Panc1 (cell line): ENCODE data around the gene GRIA3.

Experiments used
- CTCF ChIP-seq: fragments of 450-650 bp; IDR thresholded peaks from 2 replicates; pipeline ENCODE4 v1.5.1; 2017; ENCODE audit warnings: mild to moderate bottlenecking
- POLR2AphosphoS5 ChIP-seq: IDR thresholded peaks from 2 replicates; pipeline ENCODE4 v1.6.1; 2012; ENCODE audit warnings: mild to moderate bottlenecking, low read depth, low read length, moderate library complexity
- REST ChIP-seq, 2 experiments: IDR thresholded peaks; 2 replicates each; pipeline ENCODE4 v1.6.1; 2011 to 2012; ENCODE audit warnings: low read depth in 2 of 2, control low read depth in 1 of 2, low read length in 1 of 2, mild to moderate bottlenecking in 1 of 2, moderate library complexity in 1 of 2; ENCODE audit not compliant: insufficient read depth in 1 of 2
- SIN3A ChIP-seq: IDR thresholded peaks from 2 replicates; pipeline ENCODE4 v1.6.1; 2012; ENCODE audit warnings: low read depth, mild to moderate bottlenecking, low read length, moderate library complexity, borderline replicate concordance; ENCODE audit not compliant: insufficient read depth

DNA sequence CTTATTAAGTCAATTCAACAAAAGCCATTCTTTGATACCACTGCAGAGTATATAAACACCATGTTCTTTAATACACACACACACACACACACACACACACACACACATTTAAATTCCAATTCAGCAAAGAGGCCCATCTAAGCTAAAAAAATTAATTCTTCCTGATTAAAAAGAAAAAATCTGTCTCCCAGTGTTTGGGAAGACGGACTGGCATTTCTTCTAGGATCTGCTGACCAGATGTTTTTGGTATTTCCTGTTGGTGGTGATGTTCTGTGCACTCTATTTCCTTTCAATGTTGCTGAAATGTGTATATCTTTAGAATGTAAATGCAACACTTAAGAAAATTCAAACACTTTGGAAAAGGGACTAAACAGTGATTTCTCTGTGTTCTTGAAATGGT is 304.9 kb downstream of the GRIA3 start:
- TF ChIP-seq CTCF (no peak), POLR2AphosphoS5 (no peak), REST (IDR thresholded peaks at IDR 0.05; ENCODE audit: insufficient read depth in 1 of 2, low read depth in 2 of 2, low read length in 1 of 2) (no peak), SIN3A (no peak)
